HG03342 (cell line): ENCODE data around the gene PTPRT.

Experiments
- ATAC-seq: cut with Tn5 transposase; IDR thresholded peaks from one replicate; pipeline ENCODE4 v1.9.1; 2021; ENCODE audit warnings: mild to moderate bottlenecking, moderate library complexity; ENCODE audit not compliant: unreplicated experiment

PTPRT gene

DNA sequence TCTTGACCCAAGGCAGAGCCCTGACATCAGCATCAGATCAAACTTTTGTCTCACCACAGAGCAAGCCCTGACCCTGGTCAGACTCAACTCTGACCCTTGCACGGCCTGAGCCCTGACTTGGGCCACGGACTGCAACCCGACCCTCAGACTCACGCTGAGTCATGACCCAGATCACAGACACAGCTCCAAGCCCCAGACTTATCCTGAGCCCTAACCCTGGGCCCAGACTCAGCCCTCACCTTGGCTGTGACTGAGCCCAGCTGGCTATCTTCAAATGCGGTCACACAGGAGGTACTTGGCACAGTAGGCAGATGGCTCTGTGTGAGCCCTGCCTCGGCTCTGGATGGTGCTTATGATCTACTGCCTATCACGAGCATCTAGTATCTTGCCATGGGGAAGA, 602.3 kb downstream of the PTPRT start:
- no peak for ATAC-seq

DNA sequence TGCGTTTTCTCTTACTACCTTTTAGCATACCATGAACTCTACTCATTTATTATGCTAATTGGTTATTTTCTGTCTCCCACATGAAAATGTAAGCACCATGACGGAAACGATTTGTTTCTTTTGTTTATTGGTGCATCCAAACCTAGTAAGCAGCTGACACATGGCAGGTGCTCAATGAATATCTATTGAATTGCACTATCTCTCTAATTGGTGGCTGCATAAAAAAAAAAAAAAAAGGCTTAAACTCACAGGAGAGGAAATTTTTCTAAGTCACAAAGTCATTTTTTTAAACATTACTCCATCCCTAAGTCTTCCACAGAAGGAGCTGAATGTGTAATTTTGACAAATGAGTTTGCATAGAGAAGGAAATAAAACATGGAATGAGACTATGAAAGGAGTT, 608.4 kb downstream of the PTPRT start:
- ATAC-seq: no peak

DNA sequence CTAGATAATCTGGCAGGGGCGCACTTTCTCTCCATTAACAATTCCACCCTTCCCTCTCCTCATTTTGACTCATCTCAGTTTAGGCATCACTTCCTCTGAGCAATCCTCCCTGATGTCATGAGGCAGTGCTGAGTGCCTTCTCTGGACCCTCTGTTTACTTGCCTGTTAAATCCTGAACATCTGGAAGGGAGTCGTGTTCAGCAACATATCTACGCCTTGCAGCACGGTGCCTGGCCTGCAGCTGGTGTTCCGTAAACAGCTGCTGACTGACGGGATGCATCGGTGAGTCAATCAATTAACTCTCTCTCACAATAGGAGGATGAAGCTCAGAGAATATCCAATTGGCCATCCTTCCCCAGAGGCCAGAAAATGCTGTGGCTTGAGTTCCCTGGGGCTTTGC, 613.5 kb downstream of the PTPRT start:
- ATAC-seq: no peak

DNA sequence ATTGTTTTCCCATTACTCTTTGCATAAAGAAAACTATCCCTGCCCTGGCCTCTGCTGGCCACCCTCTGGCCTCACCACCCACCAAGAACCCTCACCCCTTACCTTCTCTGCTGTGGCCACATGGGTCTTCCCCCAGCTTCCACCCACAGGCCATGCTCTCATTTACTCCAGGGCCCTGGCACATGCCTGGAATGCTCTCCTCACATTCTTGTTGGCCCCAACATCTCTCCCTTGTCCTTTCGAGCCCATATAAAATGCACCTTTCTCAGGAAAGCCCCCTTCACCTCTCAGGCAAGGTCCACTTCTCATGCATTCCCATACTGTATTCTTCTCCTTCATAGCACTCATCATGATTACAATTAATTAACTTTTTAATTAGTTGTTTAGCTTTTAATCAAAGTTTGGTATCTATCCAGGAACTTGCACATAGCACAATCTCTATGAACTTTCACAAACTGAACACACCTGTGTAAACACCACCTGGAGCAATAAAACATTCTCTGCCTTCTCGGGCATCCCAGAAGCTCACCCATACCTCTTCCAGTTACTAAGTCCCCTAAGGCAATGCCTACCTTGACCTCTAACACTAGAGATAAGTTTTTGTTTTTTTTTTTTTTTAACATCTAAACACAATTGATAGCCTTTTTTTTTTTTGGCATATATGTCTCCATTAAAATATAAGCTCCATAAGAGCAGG, 617.2 kb downstream of the PTPRT start:
- ATAC-seq: no peak

DNA sequence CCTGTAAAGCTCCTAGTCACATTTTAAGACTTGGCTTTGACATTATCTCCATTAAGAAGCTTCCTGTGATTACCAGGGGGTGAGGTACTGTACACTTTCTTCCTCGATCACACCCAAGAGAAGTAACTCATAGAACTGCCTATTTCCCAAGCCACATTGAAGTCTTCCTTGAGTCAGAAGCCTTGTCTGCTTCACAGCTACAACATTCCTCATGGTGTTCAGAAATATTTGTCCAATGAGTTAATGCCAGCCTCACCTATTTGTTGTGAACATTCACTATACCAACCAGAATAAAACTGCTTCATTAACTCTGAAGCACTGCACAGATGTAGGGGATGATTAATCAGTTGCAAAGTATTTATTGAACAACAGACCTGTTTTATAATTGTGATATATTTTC, 622.3 kb downstream of the PTPRT start:
- ATAC-seq: no peak

DNA sequence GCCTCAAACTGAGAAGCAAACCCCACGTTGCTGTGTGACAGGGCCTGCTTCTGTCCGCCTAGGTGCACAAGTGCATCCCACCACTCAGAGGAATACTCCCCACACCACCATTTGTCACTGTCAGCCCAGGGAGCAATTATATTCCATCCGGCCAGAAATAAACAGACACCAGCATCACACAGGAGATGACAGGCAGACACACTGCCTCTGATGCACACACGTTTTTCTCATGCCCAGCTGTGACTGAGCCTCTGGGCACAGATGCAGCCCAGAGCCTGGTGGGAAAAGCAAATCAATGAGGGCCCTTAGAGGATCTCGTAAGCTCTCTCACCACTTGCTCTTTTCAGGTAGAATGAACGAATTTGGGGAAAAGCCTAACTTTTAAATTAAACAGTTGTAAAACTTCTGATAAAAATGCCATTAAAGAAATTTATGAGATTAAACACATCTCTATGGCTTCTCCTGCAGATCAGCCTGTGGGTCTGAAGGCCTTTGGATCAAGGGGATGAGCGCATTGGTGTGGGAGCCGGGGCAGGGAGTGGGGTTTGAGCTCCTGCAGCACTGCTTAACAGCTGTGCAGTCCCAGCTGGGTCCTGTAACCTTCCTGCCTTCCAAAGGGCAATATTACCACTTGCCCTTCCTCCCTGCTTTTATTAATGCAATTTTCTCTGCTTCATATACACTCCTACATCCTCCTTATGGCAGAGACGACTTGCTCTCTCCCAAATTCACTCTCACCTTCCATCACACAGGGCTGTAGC, 624.3 kb downstream of the PTPRT start:
- no peak for ATAC-seq

DNA sequence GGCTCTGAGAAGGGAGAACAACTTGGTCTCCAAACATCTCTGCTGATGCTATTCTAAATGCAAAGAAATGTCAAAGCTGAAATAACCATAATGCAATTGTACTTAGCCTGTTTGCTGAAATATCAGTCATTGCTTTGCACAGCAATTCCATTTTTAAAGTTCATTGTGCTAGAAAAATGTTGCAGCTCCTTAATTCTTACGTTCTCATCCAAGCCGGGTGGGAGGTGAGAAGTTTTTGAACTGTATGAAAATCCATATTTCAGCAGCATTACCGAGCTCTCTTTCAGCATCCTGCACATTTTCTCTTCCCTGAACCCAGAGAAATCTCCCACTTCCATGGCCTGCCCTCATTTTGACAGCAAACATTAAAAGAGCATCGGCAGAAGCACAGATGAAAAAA, 630.0 kb downstream of the PTPRT start:
- no peak for ATAC-seq

DNA sequence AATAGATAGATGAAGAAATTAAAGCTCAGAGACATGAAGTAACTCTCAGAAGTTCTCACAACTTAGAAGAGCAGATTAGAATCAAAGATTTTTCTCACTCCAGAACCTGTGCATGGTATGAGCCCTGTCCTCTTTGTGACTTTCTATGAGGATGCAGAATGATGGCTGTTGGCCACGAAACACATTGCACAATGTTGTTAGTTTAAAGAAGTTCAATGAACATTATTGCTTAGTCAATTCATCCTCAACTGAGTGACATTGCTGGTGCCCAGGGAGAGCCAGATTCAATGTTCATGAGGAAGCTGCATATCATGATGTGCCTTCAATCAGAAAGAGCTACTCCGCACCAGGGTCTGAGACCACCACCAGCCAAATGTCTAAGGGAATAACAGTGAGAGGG, 633.1 kb downstream of the PTPRT start:
- no peak for ATAC-seq

DNA sequence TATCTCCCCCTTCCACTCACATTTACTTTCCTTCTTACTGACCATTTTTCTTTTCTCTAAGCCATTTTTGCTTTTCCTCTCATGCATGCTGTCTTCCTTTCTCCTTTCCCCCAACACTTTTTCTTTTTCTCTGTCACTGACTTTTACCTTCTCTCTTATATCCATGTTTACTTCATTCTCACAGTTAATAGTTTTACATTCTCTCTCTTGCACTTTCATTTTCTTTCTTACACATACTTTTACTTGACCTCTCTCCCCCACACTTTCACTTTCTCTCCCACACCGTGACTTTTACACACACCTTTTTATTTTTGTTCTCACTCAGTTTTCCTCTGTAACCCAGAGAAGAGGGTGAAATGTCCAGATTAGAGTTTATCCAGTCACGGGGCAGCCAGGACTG, 636.3 kb downstream of the PTPRT start:
- no peak for ATAC-seq

DNA sequence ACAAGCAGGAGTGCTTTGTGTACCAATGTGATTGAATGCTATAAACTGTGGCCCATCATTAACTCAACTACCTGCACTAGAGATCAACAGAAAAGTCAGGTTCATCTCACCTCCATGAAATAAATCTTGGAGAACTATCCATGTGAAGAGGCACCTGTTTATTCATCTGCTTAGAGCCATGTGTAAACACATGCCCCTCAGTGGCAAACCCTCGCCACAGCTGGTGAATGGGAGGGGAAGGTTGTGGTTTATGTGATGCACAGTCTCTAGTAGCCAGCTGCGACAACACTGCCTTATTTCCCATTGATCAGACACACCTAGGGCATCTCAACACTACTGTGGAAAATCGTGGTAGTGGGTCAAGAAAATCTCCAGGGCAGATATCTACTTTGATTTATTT, 640.2 kb downstream of the PTPRT start:
- no peak for ATAC-seq

DNA sequence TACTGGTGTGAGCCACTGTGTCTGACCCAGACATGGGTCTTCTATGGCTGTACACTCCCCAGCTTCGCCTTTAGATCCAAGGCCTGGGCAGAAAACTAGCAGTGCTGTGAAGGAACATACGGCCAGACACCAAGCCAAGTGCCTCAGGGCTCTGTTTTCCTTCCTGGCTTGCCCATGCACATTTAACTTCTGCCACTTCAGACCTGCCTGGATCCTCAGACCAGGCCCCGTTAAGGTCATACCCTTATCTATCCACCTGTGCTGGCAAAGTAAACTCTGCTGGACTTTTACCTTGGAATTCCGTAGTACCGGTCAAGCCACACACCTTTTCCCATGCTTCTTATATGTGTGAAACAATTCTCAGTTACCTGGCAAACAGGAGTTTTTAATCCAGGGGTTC, 644.8 kb downstream of the PTPRT start:
- ATAC-seq: no peak

DNA sequence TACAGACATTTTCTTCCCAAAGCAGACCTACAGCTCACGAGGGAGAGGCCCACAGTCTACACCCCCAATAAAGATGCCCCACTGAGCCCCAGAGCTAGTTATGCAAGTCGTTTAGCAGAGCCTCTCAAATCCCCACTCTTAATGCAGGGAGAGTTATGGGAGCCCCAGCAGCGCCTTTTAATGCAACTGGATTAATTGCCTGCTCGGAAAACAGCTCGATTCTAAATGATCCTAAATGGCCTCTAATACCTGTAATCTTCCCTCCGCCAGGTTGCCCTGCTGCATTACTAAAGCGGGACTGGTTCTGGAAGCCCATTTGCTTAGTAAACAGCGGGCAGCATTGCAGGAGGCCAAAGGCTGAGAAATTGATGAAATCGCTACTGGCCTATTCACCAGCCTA, 656.9 kb downstream of the PTPRT start:
- ATAC-seq: no peak

DNA sequence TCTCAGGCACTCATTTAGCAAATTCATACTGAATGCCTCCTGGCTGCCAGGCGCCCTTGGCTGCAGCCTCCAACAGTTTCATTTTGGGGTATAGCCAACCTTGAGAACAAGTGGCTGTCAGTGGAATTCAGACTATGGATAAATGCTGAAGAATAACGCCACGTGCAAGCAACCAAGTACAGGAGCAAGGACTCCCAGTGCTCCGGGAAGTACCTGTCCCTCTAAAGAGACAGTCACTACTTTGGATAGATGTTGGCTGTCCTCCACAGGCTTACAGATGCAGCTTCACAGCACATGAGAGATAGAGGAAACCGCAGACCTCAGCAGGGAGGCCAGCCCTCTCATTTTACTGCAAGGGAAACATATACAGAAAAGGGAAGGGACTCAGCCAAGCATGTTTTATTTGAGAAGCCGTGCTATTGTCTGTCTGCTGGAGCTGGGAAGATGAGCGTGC, 658.2 kb downstream of the PTPRT start:
- no peak for ATAC-seq

DNA sequence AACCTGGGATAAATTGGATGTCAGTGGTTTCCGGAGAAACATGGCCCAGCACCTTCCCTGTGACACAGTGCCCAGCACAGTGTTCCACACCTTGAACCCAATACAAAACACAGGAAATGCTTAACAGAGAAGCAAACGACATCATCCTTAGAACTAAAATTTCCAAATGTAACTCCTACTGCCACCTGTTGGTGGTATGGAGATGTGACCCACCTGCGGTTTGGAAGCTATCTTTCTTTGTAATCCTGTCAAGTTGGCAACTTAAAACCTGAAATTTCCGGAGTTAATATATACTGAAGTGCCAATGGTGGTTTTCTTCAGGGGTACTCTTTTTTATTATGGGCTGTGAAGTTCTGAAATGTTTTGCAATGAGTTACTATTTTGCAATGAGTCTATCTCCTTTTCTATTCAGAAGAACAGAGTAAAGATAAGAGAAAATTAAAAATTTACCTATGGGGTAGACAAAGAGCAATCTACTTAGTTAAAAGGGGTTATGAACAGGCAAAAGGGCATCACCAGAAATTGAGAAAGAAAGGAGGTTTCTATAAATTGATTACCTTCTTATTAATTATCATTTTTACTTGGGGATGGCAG, 658.8 kb downstream of the PTPRT start:
- ATAC-seq: no peak

DNA sequence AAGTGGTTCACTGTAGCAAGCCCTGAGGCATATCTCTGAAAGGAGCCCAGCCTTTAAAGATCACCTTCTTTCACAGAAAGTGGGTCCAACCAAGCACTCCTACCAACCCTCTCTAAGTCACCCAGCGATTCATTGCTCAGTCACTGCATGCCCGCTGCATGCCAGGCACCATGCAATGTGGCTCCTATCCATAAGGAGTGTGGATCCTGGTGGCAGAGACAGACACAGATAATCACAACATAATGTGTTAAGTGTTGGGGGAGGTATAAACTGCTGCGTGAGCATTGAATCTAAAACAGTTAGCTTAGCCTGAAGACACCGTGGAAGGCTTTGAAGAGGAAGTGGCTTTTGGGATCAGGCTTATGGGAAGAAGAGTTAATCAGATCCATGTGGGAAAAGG, 659.5 kb downstream of the PTPRT start:
- no peak for ATAC-seq

DNA sequence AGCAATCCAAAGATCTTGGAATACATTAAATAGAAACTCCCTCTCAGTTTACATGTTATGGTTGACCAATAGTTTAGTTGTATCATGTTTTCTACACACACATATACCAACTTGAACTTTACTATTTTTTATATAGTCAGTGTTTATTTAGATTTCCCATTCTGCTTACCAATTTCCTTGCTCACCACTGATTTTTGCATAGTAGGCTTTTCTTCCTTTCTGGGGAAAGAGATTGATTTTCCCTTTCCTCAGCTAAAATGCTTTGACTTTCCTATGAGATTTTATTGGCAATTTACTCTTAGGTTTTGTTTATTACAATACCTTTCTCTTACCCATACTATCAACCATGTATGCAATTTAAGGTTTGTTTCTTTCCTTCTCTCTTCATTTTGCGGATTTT, 665.6 kb downstream of the PTPRT start:
- ATAC-seq: no peak

DNA sequence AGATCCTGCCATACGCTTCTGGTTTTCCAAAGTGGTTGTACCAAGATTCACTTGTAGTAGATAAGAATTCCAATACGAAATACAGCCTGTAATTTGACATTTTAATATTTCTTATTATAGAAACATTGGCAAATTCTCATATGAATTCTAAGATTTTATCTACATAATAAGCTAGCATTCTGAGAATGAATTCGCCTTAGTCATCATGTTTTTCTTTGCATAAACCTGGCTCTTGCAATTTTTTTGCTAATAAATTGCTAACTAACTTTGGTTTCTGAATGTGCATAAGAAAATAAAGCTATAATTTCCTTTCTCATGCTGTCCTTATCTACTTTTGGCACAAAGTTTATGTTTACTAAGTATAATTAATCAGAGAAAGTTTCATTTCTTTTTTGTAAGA, 673.0 kb downstream of the PTPRT start:
- ATAC-seq: no peak

DNA sequence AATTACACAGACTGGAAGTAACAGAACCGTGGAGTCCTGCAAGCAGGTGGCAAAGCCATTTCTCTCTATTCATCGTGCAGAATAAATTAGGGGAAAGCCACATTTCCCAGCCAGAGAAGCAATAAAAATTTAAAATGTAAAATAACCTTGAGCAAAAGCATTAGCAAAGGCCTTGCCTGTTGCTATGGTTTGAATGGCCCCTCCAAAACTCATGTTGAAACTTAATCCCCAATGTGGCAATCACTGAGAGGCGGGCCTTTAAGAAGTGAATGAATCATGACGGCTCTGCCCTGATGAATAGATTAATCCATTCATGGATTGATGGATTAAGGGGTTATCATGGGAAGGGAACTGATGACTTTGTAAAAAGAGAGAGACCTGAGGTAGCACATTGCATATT, 679.0 kb downstream of the PTPRT start:
- no peak for ATAC-seq

DNA sequence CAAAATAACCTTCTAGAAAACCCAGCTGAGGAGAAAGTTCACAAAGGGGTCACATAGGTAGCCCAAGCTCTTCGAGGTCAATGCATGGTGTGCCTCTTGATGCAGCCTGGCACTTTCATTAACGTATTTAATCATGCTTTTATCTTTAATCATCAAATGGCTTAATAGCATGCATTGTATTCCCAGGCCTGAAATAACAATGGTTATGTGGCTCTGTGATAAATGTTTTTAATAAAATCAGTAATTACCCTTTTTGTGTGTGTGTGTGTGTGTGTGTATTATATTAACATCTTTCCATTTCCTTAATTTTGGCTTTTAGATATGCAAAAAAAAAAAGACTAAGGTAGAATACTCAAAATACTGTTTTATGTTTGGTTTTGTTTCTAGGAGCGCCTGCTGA, 681.8 kb downstream of the PTPRT start:
- no peak for ATAC-seq

DNA sequence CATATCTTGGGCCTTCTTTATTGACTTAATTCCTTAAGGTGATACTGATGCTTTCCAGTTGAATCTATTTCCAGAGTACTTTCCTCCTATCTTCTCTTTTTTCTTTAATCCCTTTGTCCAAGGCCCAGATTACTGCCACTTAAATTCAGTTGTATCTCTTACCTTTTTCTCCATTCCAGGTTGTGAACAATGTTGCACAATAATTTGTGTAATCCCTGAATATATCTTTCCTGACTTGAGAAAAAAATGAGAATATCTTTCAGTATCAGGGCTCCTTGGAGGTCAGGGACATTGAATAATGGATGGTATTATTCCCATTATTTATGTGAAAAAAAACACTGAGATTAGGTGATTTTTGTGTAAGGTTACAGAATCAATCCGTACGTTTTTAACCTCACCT, 683.3 kb downstream of the PTPRT start:
- ATAC-seq: no peak

DNA sequence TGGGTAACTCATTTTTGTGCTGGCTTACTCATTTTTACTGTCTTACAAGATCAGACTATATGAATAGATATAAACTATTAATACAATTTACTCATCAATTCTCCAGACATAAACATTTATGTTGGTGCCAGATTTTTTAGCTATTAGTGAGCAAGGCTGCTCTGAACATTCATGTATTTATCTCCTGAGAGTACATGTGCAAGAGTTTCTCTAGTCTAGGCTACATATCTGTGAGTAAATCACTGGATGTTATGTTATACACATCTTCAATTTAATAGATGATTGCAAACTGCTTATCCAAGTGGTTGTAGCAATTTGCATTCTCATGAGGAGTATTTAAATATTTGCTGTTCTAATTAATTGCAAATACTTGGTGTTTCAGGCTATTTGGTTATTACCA, 687.1 kb downstream of the PTPRT start:
- no peak for ATAC-seq

DNA sequence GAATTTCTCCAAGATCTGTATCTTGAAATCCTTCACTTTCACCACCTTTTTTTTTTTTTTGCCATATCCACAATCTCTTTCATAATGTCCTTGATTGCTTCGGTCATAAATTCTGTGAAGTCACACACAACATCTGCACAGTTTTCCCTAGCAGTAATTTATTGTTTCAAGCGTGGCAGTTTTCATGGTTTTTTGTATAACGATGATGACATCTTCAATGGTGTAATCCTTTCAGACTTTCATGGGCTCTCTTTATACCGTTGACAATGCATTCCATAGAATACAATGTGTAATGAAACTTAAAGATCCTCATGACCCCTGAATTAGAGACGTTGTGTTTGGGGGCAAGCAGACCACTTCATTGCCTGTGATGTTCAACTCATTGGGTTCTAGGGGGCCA, 693.1 kb downstream of the PTPRT start:
- ATAC-seq: no peak
